HG03139 (cell line): ENCODE results near the gene A4GALT.

Experiments
- ATAC-seq: cut with Tn5 transposase; IDR thresholded peaks from one replicate; pipeline ENCODE4 v1.9.1; 2021; ENCODE audit not compliant: unreplicated experiment

The A4GALT gene

DNA sequence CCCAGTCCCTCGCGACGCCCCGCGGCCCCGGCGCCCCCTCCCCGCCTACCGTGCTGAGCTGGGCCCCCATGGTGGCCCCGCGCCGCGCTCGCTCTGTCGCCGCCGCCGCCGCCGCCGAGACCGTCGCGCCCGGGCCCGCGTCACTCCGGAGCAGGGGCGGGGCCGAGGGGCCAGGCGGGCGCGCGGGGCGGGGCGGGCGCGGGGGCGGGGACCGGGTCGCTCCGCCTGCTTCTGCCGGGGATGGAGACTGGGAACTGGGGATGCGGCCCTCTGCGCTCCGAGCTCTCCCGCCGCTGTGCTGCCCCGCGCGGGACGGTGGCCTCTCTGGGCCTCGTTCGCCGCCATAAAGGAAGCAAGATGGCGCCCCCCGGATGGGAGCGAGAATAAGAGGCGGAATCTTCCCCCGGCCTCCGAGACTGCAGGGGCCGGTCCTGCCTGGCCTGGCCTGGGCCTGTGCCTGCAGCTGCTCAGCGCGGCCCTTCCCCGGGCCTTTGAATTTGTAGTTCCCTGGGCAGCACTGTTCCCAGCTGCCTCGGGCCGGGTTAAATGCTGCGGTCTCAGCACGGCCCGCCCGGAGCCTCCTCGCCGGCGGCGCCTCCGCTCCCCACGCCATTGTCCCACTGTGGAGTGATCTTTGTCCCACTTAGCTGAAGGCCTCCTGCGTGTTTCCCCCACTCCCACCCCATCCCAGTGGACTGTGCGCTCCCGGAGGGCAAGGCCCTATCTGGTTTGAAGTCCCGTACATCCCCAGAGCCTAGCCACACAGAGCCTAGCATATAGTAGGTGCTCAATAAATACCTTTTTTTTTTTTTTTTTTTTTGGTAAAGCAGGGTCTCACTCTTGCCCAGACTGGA, 71.2 kb downstream of the A4GALT start, which contains the start of gene CYB5R3:
TSS of gene CYB5R3 (minus strand) at position 147 of the 854 bp plus-strand sequence. CDS start at position 70, 77 bp downstream.
- peak; percentile 57 for ATAC-seq

- ATAC-seq: peak; percentile 32
Measured at GRCh38 chr22:42648368-42649245, 72.1 kb downstream of the A4GALT start.

DNA sequence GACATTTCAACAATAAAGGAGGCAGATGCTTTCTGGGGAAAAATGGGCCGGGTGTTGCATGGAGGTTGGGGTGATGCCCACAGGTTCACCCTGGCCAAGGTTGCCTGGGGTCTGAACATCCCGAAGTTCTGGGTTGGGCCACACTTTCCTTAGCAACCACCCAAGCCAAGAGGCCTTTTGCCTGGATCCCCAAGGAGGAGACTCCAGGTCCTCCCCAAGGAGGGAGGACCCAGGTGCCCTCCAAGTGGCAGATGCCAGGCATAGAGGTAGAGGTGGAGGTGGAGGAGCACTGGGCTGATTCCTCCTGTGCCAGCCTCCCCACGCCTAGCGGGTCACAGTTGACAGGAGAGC, 72.7 kb downstream of the A4GALT start:
- no peak for ATAC-seq

DNA sequence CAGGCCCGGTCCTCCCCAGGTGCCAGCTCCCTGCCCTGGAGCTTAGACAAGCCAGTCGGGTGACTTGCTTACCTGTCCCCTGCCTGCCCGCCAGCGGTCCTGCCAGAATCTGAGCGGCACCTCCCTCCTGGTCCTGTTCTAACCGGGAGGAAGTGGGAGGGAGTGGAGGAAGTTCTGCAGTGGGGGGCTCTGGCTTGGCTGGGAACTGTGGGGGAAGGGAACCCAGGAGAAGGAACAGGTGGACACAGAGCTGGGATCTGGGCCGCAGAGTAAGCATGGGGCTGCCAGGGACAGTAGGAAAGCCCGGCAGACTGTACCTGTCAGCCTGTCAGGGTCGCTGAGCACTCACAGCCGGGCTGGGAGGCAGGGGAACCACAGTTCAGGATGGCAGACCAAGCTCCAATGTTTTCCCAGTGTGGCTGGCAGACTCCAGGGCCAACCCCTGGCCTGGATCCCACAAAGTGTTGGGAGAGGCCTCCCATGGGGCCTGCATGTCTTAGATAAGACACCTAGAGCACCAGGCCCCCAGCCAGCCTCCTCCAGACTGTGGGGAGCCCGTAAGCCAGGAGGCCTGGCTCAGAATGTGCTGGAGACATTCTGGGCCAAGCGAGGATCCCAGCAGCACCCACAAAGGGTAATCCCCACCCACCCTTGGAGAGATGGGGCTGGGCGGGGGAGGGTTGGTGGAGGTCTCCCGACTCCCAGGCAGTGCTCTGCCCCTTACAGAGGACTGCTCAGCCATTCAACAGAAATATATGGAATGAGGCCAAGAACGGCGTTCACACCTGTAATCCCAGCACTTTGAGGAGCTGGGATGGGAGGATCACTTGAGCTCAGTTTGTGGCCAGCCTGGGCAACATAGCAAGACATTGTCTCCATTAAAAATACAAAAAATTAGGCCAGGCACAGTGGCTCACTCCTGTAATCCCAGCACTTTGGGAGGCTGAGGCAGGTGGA, 73.8 kb downstream of the A4GALT start:
- ATAC-seq: no peak

DNA sequence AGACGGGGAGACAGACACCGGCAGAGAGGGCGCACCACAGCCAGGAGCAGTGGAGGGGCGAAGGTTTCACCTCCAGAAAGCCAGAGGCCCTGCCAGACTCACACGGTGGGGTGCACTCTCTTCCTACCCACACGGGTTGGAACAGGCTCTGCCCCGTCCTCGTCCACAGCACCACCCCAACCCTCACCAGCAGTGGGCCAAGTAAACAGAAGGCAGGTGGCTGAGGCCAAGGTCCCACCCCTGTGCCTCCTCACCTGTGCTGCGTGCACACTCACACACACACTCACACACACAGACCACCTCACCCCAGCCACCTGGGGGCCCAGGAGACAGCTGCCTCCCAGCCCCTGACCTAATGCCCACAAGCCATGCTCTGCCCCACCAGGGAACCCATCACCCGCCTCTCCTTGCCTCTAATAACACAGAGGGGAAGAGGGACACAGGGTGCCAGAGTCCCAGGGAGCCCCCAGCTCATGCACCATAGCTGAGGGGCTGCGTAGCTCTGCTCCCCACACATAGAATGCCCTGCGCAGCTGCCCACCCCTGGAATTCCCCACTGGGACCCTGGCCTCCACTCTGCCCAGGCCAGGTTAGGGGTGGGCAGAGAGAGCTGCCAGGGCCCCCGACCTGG, 74.6 kb downstream of the A4GALT start:
- ATAC-seq: no peak

DNA sequence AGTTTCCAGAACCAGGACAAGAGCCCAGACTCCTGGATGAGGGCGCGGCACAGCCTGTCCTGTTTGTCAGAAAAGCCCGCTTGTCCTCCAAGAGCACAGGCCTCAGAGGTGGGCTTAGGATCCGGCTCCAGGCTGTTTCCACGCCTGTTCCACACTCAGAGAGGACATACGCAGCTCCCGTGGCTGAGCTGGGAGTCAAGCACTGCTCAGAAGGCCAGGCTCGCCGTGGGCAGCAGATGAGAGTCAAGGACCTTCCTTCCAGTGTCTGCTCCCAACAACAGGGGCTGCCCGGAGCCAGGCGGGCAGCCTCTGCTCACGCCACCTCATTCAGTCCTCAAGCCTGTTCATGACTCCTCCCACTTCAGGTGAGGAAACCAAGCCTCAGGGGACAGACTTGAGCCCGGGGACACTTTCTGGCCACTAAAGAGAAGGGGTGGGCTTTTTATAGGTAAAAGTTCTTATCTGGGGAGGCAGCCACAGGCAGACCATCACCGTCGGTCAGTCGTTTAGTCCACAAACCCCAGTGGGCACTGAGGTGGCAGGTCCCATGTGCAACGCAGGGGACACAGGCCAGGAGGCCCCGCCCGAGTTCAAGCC, 75.2 kb downstream of the A4GALT start:
- ATAC-seq: no peak

- ATAC-seq: no peak
Measured at GRCh38 chr22:42644422-42645340, 76.0 kb downstream of the A4GALT start.

GRCh38 chr22:42643634-42644421, 76.8 kb downstream of the A4GALT start:
- no peak for ATAC-seq

DNA sequence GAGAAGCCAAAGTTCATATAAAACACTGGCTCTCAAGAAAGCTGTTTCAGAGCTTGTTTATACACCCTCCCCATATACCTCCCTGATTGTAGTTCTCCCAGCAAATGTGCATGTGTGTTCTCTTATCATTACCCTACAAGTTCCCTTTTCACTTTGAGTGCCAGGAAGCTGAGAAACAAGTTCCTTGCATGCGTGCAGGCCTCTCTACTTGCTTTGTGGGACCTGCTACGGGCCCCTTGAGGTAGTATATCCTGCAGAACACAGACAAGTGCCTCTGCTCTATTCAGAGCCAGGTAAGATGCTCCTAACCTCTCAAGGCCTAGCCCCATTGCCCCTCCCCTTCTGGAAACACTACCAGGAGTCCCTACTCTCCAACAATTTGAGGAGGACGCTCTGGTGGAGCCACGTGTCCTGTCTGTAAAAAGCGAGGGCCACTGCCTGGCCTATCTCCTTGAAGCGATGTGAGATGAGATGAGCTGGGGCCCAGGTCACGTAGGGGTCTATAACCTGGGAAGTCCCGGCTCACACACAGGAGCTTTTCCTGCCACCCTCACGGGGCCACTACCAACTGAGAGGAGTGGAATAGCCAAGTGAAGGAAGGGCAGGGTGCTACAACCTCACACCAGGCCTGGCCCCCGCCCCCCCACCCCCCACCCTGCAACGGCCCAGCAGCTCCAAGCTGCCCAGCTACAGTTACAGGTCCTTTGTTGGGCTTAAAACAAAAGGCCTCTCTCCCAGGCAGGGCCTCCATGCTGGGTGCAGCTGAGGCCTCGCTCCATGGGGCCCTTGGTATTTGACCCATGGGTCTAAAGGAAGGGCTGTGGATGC, 77.7 kb downstream of the A4GALT start:
- ATAC-seq: no peak
